HG02852 (cell line): Measurements from ENCODE around the gene KCNK10.
"Not testable (repeated sequence)": the region's sequence is repeated elsewhere in the genome, so short reads cannot be mapped to it uniquely, and the experiment has no call there.

Experiments used
- ATAC-seq: cut with Tn5 transposase; IDR thresholded peaks from one replicate; pipeline ENCODE4 v1.9.1; 2021; ENCODE audit warnings: mild to moderate bottlenecking, moderate library complexity; ENCODE audit not compliant: unreplicated experiment

The KCNK10 gene

GRCh38 chr14:88272390-88273269 lies 50.4 kb downstream of the KCNK10 start:
- no peak for ATAC-seq

GRCh38 chr14:88271205-88271604 lies 51.9 kb downstream of the KCNK10 start:
- ATAC-seq, result no peak

- ATAC-seq, result no peak
These were observed 52.3 kb downstream of the KCNK10 start for GRCh38 chr14:88270776-88271175.

- no peak for ATAC-seq
These were observed 53.2 kb downstream of the KCNK10 start for GRCh38 chr14:88269806-88270420.

GRCh38 chr14:88266474-88266873 lies 56.6 kb downstream of the KCNK10 start:
- ATAC-seq, result no peak

GRCh38 chr14:88264116-88264515 lies 59.0 kb downstream of the KCNK10 start:
- no peak for ATAC-seq

GRCh38 chr14:88261302-88261701 lies 61.8 kb downstream of the KCNK10 start:
- ATAC-seq, result not testable (repeated sequence)

- ATAC-seq, result no peak
These were observed 65.0 kb downstream of the KCNK10 start for GRCh38 chr14:88258021-88258420.

- no peak for ATAC-seq
These were observed 65.8 kb downstream of the KCNK10 start for GRCh38 chr14:88256997-88257950.

GRCh38 chr14:88255798-88256197 lies 67.3 kb downstream of the KCNK10 start:
- no peak for ATAC-seq

GRCh38 chr14:88255196-88255595 lies 67.9 kb downstream of the KCNK10 start:
- ATAC-seq, result no peak

- ATAC-seq, result no peak
These were observed 70.6 kb downstream of the KCNK10 start for GRCh38 chr14:88252498-88252897.

GRCh38 chr14:88251650-88252049 lies 71.4 kb downstream of the KCNK10 start:
- ATAC-seq, result no peak

GRCh38 chr14:88249266-88249665 lies 73.8 kb downstream of the KCNK10 start:
- no peak for ATAC-seq

GRCh38 chr14:88248606-88249005 lies 74.5 kb downstream of the KCNK10 start:
- ATAC-seq, result no peak

- ATAC-seq, result no peak
These were observed 75.8 kb downstream of the KCNK10 start for GRCh38 chr14:88247228-88247627.

- ATAC-seq, result no peak
These were observed 77.7 kb downstream of the KCNK10 start for GRCh38 chr14:88245321-88245720.

- no peak for ATAC-seq
These were observed 79.1 kb downstream of the KCNK10 start for GRCh38 chr14:88243946-88244345.

- no peak for ATAC-seq
These were observed 80.6 kb downstream of the KCNK10 start for GRCh38 chr14:88242446-88242845.

- ATAC-seq, result no peak
These were observed 81.3 kb downstream of the KCNK10 start for GRCh38 chr14:88241810-88242209.

GRCh38 chr14:88234442-88234841 lies 88.6 kb downstream of the KCNK10 start:
- ATAC-seq, result no peak
